Measurements from ENCODE around the gene AP3B1. TPM values are rescaled to one million over a fixed set of nuclear protein-coding genes. Genes with fewer than 3 reads are reported as not detected.

The AP3B1 gene
- total RNA-seq, 1 experiment from 2014 or later = 41.8 TPM

- H3K9me3 ChIP-seq (ENCODE audit: control insufficient read depth, low read depth, low read length) = no peaks in the 10 kb centered on the region
These were observed 157.2 kb downstream of the AP3B1 start for GRCh38 chr5:78137290-78137689.

More at GRCh38 chr5:78137290-78137689, 157.2 kb downstream of the AP3B1 start:
- H3K27ac Mint-ChIP-seq = no peak overlapping the region
- H2BK5ac ChIP-seq (ENCODE audit: insufficient read length, low read length) = no peak overlapping the region
- no peak overlapping the region for H3K56ac ChIP-seq (ENCODE audit: insufficient read length, low read depth, low read length)
- no peak overlapping the region for H3K23ac ChIP-seq (ENCODE audit: insufficient read length, low read depth, low read length)
- H4K5ac ChIP-seq (ENCODE audit: insufficient read length, low read depth, low read length) = no peak overlapping the region
- no peaks in the 10 kb centered on the region for H3K4me1 Mint-ChIP-seq
- no peaks in the 10 kb centered on the region for H3K27me3 ChIP-seq (ENCODE audit: insufficient read depth, low read length)
- H3T11ph ChIP-seq (ENCODE audit: low read length) = no peak overlapping the region
- H3K9me3 Mint-ChIP-seq = no peaks in the 10 kb centered on the region
- peaks cover 4 to 8% (median 7%) of the 10 kb centered on the region in 3 experiments; a peak in 6 of 7 replicates for H3K36me3 Mint-ChIP-seq (ENCODE audit: insufficient read depth in 1 of 3, low read depth in 3 of 3)
- H2AFZ ChIP-seq (ENCODE audit: low read length) = no peak overlapping the region
- no peak overlapping the region for H3K4me3 Mint-ChIP-seq
- no CpG with 5 or more reads among the region's 1 CpG for WGBS (ENCODE audit: extremely low coverage, insufficient read length, low lambda C conversion rate)
- H2BK20ac ChIP-seq (ENCODE audit: low read depth, low read length, poor library complexity, severe bottlenecking) = no peak overlapping the region
- no peaks in the 10 kb centered on the region for H3K4me1 ChIP-seq (ENCODE audit: insufficient read depth, low read length)
- no peak overlapping the region for H3K27ac ChIP-seq (ENCODE audit: insufficient read length, low read depth, low read length)
- H3K14ac ChIP-seq (ENCODE audit: insufficient read depth, low read length) = no peak overlapping the region
- no peak overlapping the region for H2AK5ac ChIP-seq (ENCODE audit: insufficient read length, low read length)
- no peak for DNase-seq
- no peak overlapping the region for H2BK15ac ChIP-seq (ENCODE audit: low read depth, low read length)
- H3K79me2 ChIP-seq (ENCODE audit: insufficient read depth, low read length) = no peaks in the 10 kb centered on the region
- no peak overlapping the region for H3K18ac ChIP-seq (ENCODE audit: insufficient read length, low read depth, low read length)
- H3K4ac ChIP-seq (ENCODE audit: low read depth, low read length) = no peak overlapping the region
- no peaks in the 10 kb centered on the region for H3K23me2 ChIP-seq (ENCODE audit: insufficient read length, low read depth, low read length, poor library complexity, severe bottlenecking)
- H4K20me1 ChIP-seq (ENCODE audit: control insufficient read depth, insufficient read depth, insufficient read length) = no peaks in the 10 kb centered on the region
- no peak overlapping the region for H3K9ac ChIP-seq (ENCODE audit: extremely low read depth, insufficient read length, low read length)
- no peaks in the 10 kb centered on the region for H3K79me1 ChIP-seq (ENCODE audit: insufficient read depth, low read depth, low read length, poor library complexity, severe bottlenecking)
- no peak overlapping the region for H4K8ac ChIP-seq (replicated peaks; ENCODE audit: insufficient read length, low read depth, low read length)
- no peaks in the 10 kb centered on the region for H3K27me3 Mint-ChIP-seq (ENCODE audit: low read depth)
- H4K91ac ChIP-seq (ENCODE audit: insufficient read length, low read depth, low read length) = no peak overlapping the region
- H2BK120ac ChIP-seq (ENCODE audit: low read depth, low read length, poor library complexity, severe bottlenecking) = no peak overlapping the region
- no peak for TF ChIP-seq CTCF (conservative IDR thresholded peaks at IDR 0.05)
- no peak overlapping the region for H2BK12ac ChIP-seq (ENCODE audit: insufficient read length, low read depth, low read length)
- no peak overlapping the region for H3K4me2 ChIP-seq (ENCODE audit: insufficient read depth, insufficient read length, low read length)

All from H9 (cell line).